Measurements from ENCODE around the gene ZNF791.
"Not testable (repeated sequence)": the region's sequence is repeated elsewhere in the genome, so short reads cannot be mapped to it uniquely, and the experiment has no call there.

The ZNF791 gene

DNA sequence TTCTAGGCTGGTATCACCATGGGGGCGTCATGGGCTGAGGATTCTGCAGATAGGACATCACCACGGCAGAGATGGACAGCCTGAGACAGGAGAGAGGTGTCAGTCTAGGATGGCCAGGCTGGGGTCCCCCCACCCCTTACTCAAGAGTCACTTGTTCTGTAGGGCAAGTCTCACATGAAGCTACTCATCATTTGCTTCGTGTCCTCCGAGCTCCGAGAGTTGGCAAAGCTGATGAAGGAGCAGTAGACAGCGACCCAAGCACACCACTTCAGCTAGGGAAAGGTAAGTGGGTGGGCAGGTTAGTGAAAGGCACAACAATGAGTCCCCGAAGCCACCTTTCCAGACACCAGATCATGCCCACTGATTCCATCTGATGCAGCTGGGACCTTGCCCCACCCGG is 57.6 kb downstream of the ZNF791 start:
- no peak for DNase-seq

DNA sequence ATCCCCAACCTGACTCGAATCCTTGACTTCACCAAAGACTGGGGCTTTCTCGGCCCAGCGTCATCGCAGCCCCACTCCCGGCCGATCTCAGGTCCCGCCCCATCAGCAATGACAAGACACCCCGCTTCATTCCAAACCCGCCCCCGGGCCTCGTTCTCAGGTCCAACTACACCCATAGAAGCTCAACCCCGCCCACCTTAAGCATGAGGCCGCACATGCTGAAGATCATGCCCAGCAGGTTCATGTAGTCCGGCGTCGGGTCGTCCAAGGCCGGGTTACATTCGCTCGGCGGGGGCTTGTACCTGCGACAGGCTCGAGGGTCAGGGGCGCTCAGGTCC is 58.2 kb downstream of the ZNF791 start:
- DNase-seq = peak; percentile 21

DNA sequence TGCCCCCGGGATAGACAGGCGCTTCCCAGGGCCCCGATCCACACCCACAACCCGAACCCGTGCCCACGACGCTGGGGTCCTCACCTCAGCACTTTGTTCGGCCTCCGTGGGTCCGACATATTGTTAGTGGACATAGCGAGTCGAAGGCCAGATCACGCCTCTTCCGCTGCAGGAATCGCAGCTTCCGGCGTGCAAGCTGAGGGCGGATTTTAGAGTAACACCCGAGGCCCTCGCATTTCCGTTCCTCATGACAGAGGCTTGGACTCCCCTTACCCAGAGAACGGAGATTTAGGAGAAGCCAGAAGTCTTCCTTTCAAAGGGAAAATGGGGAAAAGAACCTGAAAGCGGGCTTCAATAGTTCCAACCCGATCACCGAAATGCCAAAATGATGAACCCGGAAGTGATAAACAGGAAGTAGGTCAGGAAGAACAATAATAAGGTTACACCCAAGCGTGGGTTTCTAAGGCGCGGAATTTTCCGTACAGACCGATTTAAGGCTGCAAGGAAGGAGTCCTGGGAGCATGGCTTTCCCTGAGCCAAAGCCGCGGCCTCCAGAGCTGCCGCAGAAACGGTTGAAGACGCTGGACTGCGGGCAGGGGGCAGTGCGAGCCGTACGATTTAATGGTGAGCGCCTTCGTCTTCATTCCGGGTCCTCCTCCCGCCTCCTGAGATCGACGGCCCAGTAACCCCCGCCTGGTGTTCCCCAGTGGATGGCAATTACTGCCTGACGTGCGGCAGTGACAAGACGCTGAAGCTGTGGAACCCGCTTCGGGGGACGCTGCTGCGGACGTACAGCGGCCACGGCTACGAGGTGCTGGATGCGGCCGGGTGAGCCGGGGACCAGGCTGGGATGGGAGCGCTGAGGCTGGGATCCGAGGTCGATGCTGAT is 58.8 kb downstream of the ZNF791 start:
- peak; percentile 74 for DNase-seq

DNA sequence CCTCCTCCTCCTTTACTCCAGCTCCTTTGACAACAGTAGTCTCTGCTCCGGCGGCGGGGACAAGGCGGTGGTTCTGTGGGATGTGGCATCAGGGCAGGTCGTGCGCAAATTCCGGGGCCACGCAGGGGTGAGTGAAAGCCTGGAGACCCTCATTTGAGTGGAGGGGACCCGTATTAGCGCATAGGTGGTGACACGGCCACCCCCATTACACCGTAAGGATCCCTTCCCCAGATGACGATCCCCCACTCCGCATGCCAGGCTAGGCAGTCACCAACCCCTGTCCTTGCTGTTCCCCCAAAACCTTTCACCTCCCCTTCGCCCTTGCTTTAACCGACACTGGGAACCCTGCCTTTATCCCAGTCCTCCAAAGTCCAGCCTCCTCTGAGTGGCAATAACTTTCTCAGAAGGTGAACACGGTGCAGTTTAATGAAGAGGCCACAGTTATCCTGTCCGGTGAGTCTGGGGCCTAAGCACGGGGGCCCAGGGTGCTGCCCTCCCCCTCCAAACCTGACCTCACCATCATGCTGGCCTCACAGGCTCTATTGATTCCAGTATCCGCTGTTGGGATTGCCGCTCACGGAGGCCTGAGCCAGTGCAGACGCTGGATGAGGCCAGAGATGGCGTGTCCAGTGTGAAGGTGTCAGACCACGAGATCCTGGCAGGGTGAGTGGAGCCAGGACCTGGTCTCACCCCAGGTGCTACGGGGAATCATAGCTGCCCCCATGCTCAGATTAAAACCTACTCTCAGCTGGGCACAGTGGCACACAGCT is 59.6 kb downstream of the ZNF791 start:
- DNase-seq = no peak

DNA sequence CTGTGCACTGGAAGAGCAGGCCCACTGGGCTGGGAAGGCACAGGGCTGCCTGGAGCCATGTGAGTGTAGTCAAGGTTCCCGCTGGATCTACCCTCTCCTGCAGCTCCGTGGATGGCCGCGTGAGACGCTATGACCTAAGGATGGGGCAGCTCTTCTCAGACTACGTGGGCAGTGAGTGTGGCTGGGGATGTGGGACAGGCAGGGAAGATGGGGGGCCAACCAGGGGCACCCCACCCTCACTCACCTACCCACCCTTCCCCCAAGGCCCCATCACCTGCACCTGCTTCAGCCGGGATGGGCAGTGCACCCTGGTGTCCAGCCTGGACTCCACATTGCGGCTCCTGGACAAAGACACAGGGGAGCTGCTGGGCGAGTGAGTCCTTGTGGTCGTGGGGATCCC is 62.0 kb downstream of the ZNF791 start:
- DNase-seq = no peak

DNA sequence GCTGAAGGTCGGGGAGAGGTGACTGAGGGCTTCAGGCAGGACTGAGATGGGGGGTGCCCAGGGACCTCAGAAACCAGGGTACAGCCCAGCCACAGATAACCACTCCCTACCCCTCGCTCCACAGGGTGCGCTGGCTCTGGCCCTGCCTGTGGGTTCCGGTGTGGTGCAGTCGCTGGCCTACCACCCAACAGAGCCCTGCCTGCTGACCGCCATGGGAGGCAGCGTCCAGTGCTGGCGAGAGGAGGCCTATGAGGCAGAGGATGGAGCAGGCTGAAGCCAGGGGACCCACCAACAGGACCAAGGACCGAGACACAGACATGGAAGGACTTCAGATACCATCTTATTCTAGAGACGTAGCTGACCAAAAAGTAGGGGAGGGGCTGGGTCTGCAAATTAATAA is 64.7 kb downstream of the ZNF791 start:
- no peak for DNase-seq

DNA sequence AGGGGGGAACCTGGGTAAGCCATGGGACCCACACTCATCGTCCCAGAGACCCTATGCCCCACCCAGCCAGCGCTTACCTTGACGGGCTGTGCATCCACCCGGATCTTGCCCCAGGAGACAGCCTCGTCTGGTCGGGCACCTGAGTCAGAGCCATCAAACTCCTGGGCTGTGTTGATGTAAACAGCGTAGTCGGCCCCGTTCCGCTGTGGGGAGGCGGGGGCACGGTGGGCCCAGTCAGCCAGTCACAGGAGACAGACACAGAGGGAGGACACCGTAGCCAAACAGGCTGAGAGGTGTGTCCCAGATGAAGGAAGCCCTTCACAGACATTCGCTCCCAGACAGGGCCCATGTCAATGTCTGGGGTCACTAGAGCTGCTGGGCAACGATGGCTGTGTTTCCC is 65.2 kb downstream of the ZNF791 start:
- no peak for DNase-seq

DNA sequence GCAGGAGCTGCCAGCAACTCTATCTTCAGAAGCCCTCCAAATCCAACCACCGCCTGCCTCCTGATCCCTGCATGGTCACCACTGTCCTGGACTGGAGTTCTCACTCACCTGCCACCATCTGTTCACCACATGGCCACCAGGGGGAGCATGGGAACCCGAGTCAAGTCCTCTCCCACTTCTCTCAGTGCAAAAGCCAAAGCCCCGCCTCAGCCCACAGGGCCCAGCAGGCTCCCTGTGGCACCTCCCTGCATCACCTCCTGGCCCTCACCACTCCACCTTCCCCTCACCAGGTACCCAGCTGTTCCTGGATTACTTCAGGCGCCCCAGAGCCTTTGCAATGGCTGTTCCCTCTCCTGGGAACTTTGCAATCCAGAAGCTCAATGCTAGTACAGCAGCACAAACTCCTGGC is 65.7 kb downstream of the ZNF791 start:
- peak; percentile 68 for DNase-seq

DNA sequence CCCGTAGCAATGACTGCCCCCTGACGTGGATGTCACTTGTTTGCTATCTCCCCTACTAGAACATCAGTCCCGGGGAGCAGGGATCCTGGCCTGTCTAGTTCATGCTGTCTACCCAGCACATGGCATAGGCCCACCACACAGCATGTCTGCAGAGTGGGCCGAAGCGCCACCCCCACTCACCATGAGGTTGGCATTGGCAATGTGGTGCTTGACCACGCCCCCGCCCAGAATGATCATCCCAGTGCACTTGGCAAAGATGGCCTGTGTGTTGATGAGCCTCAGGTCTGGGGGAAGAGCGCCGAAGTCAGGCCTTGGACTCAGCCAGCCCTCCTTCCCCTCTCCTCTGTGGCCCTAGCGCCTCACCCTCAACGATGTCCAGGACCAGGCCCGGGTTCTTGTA is 66.2 kb downstream of the ZNF791 start:
- no peak for DNase-seq

DNA sequence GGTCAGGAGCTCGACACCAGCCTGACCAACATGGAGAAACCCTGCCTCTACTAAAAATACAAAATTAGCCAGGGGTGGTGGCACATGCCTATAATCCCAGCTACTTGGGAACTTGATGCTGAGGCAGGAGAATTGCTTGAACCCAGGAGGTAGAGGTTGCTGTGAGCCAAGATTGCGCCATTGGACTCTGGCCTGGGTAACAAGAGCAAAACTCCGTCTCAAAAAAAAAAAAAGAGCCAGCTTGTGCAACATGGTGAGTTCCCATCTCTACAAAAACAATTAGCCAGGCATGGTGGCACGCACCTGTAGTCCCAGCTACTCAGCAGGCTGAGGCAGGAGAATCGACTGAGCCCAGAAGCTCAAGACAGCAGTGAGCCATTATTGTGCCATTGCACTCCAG is 67.3 kb downstream of the ZNF791 start:
- DNase-seq = not testable (repeated sequence)

DNA sequence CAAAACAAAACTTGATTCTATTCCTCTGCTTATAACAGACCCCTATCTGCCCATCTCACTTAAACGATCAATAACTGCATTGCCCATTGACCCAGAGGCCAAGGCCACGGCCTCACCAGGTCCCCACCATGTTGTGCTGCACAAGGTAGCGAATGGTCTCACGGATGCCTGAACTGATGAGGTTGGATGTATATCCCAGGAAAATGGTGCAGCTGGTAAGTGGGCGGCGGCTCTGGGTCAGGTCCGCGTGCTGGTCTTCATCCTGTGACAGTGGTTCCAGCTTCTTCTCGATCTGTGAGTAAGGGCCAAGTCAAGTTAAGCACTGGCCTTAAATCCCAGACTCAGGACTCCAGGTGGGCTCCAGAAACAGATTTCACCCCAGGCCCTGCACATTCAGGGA is 69.3 kb downstream of the ZNF791 start:
- DNase-seq = no peak

DNA sequence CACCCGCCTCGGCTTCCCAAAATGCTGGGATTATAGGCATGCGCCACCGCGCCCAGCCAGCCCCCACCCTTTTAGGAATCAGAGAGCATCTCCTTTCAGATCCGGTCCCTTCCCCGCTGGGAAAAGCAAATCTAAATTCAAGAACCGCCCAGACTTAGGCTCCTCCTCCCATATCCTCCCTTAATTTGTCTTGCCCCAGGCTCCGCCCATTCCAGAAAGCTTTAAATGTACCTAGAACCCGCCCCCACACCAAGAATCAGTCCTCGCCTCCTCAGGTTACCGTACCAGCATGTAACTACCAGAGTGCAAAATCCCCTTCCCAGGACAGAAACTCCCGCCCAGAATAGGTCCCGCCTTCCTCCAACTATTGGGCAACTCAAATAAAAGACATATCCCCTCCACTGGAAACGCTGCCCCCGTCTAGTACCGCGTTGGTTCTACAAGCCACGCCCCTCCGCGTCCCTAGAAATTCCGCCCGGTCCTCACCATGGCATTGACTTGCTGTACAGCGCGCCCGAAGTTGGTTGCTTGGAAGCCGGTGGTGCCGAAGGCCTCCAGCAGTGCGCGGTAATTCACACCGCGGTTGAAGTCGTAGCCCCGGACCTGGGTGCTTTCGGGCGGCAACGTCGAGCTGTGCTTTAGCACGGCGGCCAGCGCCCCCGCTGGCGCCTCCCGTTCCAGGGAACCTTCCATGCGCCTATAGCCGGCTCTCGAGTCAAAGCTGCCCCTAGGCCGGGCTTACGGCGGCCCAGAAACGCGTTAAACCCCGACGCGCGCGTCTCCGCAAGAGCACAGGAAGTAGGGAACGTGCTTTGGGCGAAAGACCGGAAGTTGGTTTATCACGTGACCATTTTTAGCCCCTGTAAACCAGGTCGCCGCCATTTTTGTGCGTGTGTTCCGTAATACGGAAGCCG is 70.6 kb downstream of the ZNF791 start, which contains the start of gene DHPS:
TSS of gene DHPS (minus strand) at position 807 of the 914 bp plus-strand sequence. CDS start at position 693, 114 bp downstream.
- DNase-seq = peak; percentile 98

Data from fibroblast of upper back skin (primary cell).